Right atrium auricular region (tissue), 2 donors: ENCODE measurements around the gene ARL3. TPM values are rescaled to one million over a fixed set of nuclear protein-coding genes. Genes with fewer than 3 reads are reported as not detected.

ENCODE experiments used
- DNase-seq: peaks from one replicate; pipeline ENCODE4 v3.0.0-alpha.2; 2019; ENCODE audit warnings: low spot score
- H3K27ac ChIP-seq, 2 donors: fragments of 200-600 bp; sonication (generic); 1 replicate in 1 of 2; 2 replicates in 1 of 2; pipeline ENCODE4 v1.5.1; 2016 to 2019
- H3K27me3 ChIP-seq, 2 donors: fragments of 200-600 bp; sonication (generic); one replicate each; pipeline versions ENCODE4 v1.5.1 to v1.6.0; 2017 to 2019
- H3K36me3 ChIP-seq: fragments of 200-600 bp; sonication (generic); one replicate; pipeline ENCODE4 v1.5.1; 2016
- H3K4me1 ChIP-seq, 2 donors: fragments of 200-600 bp; sonication (generic); one replicate each; pipeline versions ENCODE4 v1.5.1 to v1.6.0; 2017 to 2019
- H3K4me3 ChIP-seq, 2 donors: fragments of 200-600 bp; sonication (generic); 1 replicate in 1 of 2; 2 replicates in 1 of 2; pipeline ENCODE4 v1.5.1; 2017 to 2019; ENCODE audit warnings: mild to moderate bottlenecking in 1 of 2, moderate library complexity in 1 of 2
- H3K9me3 ChIP-seq, 2 donors: fragments of 200-600 bp; sonication (generic); one replicate each; pipeline ENCODE4 v1.5.1; 2019
- CTCF ChIP-seq, 2 donors: fragments of 200-600 bp; sonication (generic); IDR thresholded peaks; one replicate each; pipeline ENCODE4 v1.5.1; 2019; ENCODE audit warnings: antibody characterized with exemption in 2 of 2
- total RNA-seq, 2 donors: library from RNA; depleted of rRNA; stranded (reverse); fragments of >200 nt; gene quantifications; one replicate each; pipeline ENCODE4 v1.1.0, GENCODE V29; 2016

Gene ARL3
- total RNA-seq, 2 donors from 2014 or later: 5.7 to 6.4 TPM

GRCh38 chr10:102675011-102675665, 39.1 kb downstream of the ARL3 start:
- peak overlapping the region; percentile 82 to 90 for H3K27ac ChIP-seq
- no peaks in the 10 kb centered on the region for H3K9me3 ChIP-seq
- H3K27me3 ChIP-seq: no peaks in the 10 kb centered on the region
- H3K4me1 ChIP-seq: peaks cover 0 to 89% of the 10 kb centered on the region in 2 donors
- no peak overlapping the region for H3K4me3 ChIP-seq
- H3K36me3 ChIP-seq: no peaks in the 10 kb centered on the region
- no peak for TF ChIP-seq CTCF (IDR thresholded peaks at IDR 0.05)
- DNase-seq: no peak

GRCh38 chr10:102674566-102674965, 39.6 kb downstream of the ARL3 start:
- Histone ChIP-seq H3K4me3 (peak overlapping the region in 1 of 2 donors; percentile 42), H3K27me3 (no peaks in the 10 kb centered on the region), H3K4me1 (peaks cover 0 to 95% of the 10 kb centered on the region in 2 donors), H3K9me3 (no peaks in the 10 kb centered on the region), H3K27ac (peak overlapping the region; percentile 82 to 90), H3K36me3 (no peaks in the 10 kb centered on the region)
- no peak for TF ChIP-seq CTCF (IDR thresholded peaks at IDR 0.05)
- no peak for DNase-seq

DNA sequence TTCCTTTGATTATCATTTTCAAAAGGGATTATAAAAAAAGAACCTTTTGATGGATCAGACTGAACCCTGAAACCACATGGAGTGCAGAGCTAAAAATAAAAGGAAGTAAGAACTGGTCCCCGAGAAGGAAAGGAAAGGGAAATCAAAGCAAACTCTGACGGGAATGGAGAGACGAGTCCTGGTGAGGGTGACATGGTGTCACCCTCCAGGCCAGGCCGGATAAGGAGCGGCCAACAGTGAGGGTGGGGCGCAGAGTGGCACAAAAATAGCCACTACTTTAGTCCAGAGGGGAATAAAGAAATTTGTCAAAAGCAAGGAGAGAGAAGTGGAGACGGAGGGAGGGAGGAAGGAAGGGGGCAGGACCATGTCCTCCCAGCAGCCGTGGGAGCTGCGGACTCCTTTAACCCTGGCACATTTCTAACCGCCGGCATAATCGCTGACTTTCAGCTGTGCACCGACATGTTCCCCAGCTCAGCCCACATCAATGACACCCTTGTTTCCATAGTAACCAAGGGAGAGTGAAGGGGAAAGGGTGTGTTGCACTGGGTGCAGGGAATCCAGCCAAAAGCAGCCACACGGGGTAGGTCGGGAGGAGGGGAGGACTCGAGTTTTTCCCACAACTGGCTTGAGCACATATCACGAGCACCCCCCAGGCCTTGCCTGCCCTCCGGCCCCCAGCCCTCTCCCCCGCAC, 40.2 kb downstream of the ARL3 start:
- Histone ChIP-seq H3K36me3 (no peaks in the 10 kb centered on the region), H3K4me1 (peaks cover 0 to 95% of the 10 kb centered on the region in 2 donors), H3K9me3 (no peaks in the 10 kb centered on the region), H3K27me3 (no peaks in the 10 kb centered on the region), H3K4me3 (peak overlapping the region; percentile 2 to 42), H3K27ac (peak overlapping the region; percentile 82 to 90)
- peak; percentile 83 for DNase-seq
- no peak for TF ChIP-seq CTCF (IDR thresholded peaks at IDR 0.05)

DNA sequence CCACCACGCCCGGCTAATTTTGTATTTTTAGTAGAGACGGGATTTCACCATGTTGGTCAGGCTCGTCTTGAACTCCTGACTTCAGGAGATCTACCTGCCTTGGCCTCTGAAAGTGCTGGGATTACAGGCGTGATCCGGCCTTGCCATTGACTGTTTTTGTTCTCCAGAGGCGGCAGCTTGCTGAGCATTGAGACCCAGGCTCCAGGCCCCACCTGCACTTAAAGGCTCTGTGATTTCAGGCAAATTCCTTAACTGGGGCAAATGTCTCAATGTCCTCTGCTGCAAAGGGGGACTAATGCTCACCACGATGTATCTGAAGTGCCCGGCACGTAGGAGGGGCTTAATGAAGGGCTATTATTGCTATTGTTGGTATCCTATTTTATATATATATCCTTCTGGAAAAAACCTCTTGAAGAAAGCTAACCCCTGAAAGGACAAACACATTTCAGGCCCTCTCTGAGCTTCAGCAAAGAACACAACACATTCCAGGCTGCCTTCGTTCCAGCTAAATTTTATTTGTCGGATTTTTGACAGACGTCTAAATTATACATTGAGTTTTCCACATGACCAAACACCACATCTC, 40.9 kb downstream of the ARL3 start:
- H3K4me3 ChIP-seq: peak overlapping the region in 1 of 2 donors; percentile 42
- DNase-seq: no peak
- TF ChIP-seq CTCF (IDR thresholded peaks at IDR 0.05): no peak

DNA sequence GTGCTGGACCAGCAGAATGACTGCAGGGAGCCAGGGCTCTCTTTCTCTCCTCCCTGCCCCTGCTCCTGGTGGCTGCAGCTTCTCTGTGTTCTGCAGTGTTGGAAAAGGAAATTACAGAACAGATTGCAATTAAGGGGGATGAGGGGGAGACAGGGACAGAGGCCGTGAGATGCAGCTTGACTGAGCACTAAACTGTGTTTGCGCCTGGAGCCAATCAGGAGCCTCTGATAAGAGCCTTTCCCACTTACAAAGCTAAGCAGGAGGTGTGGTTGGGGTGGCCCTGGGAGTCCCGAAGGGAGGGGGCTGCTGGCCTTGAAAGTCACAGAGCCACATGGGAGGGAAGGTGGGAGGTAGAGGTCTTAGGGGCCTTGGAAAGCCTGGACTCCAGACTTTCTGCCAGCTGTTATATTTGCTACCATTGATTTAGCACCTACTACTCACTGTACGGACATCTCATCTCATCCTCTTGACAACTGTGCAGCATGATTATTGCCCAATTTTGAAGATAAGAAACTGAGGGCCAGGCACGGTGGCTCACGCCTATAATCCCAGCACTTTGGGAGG, 43.2 kb downstream of the ARL3 start:
- Histone ChIP-seq H3K27me3 (no peaks in the 10 kb centered on the region), H3K27ac (peak overlapping the region; percentile 46 to 78)

More for the DNA sequence above, 40.9 kb downstream of the ARL3 start:
- H3K27ac ChIP-seq: peak overlapping the region; percentile 82 to 90
- peaks cover 0 to 95% of the 10 kb centered on the region in 2 donors for H3K4me1 ChIP-seq
- H3K27me3 ChIP-seq: no peaks in the 10 kb centered on the region
- no peaks in the 10 kb centered on the region for H3K36me3 ChIP-seq
- H3K9me3 ChIP-seq: no peaks in the 10 kb centered on the region

More for the DNA sequence above, 43.2 kb downstream of the ARL3 start:
- H3K4me1 ChIP-seq: peaks cover 0 to 75% of the 10 kb centered on the region in 2 donors
- no peak for DNase-seq
- no peak overlapping the region for H3K4me3 ChIP-seq
- TF ChIP-seq CTCF (IDR thresholded peaks at IDR 0.05): no peak
- H3K36me3 ChIP-seq: no peaks in the 10 kb centered on the region
- no peaks in the 10 kb centered on the region for H3K9me3 ChIP-seq
